NB4 (cell line): ENCODE measurements around the gene MLXIP.

Experiments used
- TF ChIP-seq, protein P1 (sequence below): IDR thresholded peaks from one replicate; pipeline ENCODE4 v1.5.1; 2012; ENCODE audit warnings: low read depth, low read length
- TF ChIP-seq, protein P2 (sequence below): IDR thresholded peaks from 2 replicates; pipeline ENCODE4 v1.6.1; 2011; ENCODE audit warnings: low read depth, low read length

DNA sequence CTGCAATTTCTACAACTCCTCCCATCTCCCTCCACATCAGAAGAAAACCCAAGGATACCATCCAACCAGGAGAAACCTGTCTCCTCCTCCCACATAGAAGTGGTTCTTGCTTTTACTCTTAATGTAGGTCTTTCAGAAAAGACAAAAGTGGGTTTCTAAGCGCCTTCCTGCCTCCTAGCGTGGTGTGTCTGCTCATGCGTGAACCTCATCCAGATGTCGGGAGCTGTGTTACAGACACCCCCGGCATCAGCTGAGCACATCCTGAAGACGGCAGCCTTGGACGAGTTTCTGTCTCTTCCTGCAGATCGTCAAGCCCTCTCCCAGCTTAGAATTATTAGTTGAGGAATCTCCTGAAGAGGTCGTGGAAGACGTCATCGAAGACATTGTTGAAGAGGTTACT is 113.9 kb downstream of the MLXIP start:
- TF ChIP-seq, protein P1, sequence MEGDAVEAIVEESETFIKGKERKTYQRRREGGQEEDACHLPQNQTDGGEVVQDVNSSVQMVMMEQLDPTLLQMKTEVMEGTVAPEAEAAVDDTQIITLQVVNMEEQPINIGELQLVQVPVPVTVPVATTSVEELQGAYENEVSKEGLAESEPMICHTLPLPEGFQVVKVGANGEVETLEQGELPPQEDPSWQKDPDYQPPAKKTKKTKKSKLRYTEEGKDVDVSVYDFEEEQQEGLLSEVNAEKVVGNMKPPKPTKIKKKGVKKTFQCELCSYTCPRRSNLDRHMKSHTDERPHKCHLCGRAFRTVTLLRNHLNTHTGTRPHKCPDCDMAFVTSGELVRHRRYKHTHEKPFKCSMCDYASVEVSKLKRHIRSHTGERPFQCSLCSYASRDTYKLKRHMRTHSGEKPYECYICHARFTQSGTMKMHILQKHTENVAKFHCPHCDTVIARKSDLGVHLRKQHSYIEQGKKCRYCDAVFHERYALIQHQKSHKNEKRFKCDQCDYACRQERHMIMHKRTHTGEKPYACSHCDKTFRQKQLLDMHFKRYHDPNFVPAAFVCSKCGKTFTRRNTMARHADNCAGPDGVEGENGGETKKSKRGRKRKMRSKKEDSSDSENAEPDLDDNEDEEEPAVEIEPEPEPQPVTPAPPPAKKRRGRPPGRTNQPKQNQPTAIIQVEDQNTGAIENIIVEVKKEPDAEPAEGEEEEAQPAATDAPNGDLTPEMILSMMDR = no peak
- TF ChIP-seq, protein P2, sequence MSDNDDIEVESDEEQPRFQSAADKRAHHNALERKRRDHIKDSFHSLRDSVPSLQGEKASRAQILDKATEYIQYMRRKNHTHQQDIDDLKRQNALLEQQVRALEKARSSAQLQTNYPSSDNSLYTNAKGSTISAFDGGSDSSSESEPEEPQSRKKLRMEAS = no peak
